ENCODE results near the gene CXCL12.

DNA sequence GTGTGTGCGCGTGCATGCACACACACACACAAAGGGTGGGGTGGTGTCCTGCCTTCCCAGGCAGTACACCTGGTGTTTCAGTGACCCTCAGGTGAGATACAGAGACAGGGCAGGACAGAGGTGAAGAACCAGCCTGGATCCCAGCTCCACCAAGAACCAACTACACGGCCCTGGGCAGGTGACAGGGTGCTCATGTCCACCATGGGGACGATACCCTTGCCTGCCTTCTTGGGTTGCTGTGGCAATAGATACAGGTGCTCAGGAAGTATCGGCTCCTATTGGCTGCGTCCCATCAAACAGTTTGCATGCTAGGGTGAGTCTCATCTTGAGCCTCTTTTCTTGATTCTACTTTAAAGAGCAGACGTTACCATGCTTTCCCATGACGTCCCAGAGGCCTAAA, 33.7 kb upstream of the CXCL12 start:
- TF ChIP-seq CTCF (IDR thresholded peaks at IDR 0.05; ENCODE audit: extremely low read depth in 1 of 2, insufficient read depth in 1 of 2, low read depth in 1 of 2, low read length in 2 of 2): no peak
- TF ChIP-seq POLR2A (IDR thresholded peaks at IDR 0.05; ENCODE audit: low read depth, low read length): no peak
- TF ChIP-seq POLR2AphosphoS5 (IDR thresholded peaks at IDR 0.05; ENCODE audit: insufficient read depth, low read depth, low read length): no peak
- no peak for TF ChIP-seq EZH2 (IDR thresholded peaks at IDR 0.05; ENCODE audit: borderline replicate concordance, low read depth, low read length, severe bottlenecking)
- TF ChIP-seq MYC (IDR thresholded peaks at IDR 0.05; ENCODE audit: low read depth, low read length): no peak

Measured in endothelial cell of umbilical vein (primary cell).